ENCODE measurements around the gene MYO18A.

- TF ChIP-seq CTCF (IDR thresholded peaks at IDR 0.05; ENCODE audit: low read length) (no peak), EZH2phosphoT487 (IDR thresholded peaks at IDR 0.05; ENCODE audit: low read length) (no peak)
Observed at GRCh38 chr17:29172589-29172988, 7.6 kb downstream of the MYO18A start.
